Activated CD4-positive, alpha-beta T cell treated with anti-CD3 and anti-CD28 coated beads, Interleukin-2, Interleukin-6, amounts not matched to agents 100 ng/mL and 50 ng/mL, durations not matched to agents 16 hours and 8 hours (primary cell): Measurements from ENCODE around the gene JPH3.
"Not testable (repeated sequence)": the region's sequence is repeated elsewhere in the genome, so short reads cannot be mapped to it uniquely, and the experiment has no call there.

Experiments
- DNase-seq: peaks from one replicate; pipeline ENCODE4 v3.0.0-alpha.2; 2020

Gene JPH3

DNA sequence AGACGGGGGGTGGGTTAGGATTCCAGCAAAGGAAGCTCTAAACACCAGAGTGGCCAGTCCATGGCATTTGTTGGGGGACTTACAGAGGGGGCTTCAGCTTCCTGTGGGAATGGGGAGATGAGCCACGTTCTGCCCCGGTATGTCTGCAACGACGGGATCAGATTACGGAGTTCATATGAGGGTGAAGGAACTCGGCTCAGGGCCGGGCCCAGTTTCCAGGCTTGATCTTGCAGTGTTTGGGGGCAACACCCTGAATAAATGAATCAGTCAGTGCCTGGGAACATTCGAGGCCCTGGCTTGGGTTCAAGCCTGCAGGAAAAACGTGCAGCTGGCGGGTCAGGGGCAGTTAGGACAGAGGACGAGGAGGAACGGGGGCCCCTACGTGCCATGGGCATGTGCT, 54.0 kb downstream of the JPH3 start:
- DNase-seq = no peak

DNA sequence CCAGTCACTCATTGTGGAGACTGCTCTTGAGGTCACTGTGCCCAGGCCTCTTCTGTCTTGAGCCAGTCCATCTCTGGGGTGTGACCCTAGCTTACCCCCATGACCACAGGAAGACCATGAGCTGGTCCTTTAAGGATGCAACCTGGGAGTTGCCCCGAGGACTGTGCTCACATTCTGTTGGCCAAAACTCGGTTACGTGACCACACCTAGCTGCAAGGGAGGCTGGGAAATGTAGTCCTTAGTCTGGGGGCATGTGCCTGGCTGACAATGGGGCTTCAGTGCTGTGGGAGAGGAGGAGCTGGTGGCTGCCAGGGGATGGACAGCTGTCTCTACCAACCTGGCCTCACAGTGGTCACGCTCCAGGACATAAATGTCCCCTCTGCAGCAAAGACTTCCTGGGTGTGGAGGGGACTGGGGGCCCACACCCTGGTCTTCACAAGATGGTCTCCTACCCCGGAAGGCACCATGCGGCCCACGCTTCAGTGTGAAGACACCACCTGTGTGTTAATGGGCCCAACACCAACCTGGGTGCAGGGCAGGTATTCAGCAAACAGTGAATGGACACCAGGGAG, 55.4 kb downstream of the JPH3 start:
- DNase-seq = peak; percentile 64

DNA sequence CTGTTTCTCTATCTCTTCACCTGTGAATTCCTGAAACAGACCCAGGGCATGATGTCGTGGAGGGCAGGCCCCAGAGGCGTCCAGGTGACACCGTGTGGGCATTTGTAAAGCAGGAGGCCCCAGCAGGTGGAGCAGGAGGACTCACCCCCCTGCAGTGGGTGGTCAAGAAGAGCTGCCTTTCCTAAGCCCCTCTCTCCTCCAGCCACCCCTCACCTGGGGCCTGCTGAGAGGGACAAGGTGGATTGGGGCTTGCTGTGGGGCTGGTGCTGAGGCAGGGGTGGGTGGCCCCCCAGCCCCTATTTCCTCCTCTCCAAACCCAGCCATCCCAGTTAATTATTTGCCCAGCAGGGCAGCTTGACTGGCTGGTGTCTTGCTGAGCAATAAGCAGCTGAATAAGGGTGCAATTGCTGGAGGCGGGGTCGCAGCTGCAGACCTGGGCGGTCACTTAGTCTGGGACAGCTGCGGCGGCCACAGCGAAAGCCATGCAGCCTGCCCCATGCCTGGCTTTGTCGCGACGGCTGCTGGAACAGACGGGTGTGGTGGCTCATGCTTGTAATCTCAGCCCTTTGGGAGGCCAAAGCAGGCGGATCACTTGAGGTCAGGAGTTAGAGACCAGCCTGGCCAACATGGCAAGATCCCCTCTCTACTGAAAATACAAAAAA, 56.4 kb downstream of the JPH3 start:
- no peak for DNase-seq

DNA sequence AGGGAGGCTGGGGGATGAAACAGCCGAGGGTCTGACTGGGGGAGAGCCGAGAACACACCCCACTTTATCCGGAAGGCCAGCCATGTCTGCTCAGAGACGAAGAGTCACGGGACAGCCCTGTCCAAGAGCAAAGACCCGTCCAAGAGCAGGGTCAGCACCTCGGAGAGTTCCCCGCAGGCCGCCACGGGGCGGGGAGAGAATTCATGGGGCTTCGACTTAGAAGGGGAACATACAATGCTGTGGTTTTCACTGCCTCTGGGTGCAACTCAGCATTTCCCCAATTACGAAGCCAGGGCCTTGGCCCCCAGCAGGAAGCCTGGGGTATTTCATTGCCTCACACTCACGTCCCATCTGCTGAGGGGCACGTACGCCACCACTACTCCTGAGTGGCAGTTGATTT, 59.3 kb downstream of the JPH3 start:
- peak; percentile 48 for DNase-seq

DNA sequence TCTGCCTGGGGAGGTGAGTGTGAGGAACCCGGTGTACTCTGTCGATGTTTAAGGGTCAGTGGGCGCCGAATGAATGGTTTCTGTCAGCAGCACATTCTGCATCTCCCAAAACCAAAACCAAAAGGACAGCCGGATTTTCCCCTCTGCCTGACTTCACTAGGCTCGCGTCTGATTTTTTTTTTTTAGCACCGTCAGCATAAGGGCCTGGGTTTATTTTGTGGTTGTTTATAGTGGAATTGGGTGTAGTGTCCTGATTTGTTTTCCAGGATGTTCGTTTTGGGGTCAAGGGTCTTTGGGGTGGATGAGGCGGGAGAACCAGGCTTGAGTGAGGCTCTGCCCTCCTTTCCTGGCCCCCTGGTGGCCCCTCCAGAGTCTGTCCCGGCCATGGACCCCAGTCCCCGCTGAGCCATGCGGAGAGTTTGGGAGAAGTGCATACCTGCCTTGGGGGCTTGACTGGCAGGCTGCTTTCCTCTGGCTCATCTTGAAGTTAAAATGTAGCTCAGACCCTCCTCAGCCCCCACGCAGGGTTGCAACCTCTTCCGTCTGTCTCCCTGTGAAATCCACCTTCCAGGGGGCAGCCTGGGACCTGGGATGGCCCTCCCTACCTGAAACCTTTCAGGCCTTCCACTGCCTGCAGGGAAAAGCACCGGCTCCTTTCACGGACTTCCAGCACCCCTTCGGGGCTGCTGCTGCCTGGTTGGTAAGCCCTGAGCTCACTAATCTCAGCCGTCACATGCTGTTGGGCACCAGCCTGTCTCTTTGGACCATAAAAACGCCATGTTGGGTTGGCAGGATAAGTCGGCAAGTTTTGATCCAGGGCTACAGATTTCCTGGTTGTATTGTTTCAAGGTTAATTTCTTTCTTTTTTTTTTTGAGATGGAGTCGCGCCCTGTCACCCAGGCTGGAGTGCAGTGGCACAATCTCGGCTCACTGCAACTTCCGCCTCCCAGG, 60.2 kb downstream of the JPH3 start:
- no peak for DNase-seq

DNA sequence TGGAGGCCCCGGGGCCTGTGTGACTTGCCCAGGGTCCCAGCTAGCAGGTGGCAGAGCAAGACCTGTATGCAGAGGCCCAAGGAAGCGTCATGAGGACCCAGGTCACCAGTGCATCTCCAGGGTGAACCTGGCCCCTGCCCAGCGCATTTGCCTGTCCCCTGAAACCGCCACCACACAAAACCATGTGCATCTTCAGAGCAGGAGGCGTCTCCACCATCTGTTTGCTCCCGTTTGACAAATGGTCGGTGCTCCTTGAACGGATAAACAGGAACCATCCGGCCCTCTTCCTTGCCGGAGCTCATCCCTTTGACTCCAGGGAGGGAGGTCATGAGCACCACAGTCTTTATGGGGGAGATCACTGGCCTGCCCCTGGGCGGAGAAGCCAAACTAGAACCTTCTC, 62.5 kb downstream of the JPH3 start:
- DNase-seq = no peak

DNA sequence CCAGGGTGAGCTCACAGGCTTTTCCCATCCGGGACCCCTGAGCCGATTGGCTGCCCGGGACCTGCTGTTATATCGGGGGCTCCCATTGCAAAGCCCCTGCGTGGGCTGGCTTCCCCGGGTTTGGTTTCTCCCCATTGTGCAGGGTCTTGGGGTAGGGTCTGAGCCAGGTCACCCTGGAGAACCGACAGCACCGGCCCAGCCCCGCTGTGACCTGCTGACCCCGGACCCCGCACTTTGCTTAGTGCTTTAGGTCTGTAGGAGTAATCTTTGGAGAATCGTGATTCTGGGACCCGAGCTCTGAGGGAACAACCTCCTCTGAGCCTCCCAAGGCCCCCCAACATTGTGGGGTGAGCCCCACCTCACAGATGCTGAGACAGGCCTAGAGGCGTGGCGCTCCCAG, 62.9 kb downstream of the JPH3 start:
- DNase-seq = no peak

DNA sequence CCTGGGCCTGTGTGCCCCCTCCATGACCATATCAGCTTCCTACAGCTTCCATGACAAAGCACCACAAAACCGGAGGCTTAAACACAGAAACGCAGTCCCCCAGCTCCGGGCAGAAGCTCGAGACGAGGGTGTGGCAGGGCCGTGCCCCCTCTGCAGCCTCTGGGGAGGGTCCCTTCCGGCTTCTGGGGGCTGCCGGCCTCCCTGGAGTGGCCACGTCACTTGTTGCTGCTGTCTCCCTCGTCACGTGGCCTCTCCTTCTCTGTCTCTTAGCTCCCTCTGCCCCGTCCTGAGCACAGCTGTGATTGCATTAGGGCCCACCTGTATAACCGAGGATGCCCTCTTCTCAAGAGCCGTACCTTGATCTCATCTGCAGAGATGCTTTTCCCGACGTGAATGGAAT, 64.6 kb downstream of the JPH3 start:
- DNase-seq = no peak

DNA sequence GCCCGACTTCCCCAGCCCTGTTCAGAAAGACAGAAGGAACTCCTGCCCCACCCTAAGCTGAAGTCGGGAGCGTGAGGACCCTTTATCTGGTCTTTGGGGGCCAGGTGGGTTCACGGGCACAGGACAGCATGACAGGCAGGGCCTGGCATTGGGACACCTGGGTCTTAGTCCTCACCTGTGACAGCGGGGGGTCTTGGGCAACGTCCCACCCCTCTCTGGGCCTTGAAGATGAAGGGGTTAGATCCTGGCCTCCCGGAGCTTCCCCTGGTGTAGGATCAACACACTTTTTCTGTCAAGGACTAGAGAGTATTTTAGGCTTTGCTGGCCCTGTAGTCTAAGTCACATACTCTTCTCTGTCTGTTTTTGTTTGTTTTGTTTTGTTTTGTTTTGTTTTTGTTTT, 65.1 kb downstream of the JPH3 start:
- no peak for DNase-seq

DNA sequence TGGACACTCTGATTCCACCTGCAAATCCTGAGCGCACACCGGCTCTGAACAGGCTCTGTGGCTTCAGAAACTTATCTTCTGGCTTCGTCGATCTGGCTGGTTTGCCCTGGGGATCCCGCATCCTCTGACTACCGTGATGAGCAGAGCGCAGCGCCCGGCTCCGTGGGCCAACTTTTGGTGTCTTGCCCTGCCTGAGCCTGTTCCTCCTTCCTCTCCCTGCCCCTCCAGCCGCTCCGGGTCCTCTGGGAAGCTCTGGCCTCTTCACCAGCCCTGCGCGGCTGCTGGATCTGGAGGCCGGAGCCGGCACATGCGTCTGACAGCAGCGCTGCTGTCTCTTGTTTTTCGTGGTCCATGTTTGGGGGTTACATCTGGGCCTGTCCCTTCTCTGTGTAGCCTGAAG, 65.6 kb downstream of the JPH3 start:
- no peak for DNase-seq

DNA sequence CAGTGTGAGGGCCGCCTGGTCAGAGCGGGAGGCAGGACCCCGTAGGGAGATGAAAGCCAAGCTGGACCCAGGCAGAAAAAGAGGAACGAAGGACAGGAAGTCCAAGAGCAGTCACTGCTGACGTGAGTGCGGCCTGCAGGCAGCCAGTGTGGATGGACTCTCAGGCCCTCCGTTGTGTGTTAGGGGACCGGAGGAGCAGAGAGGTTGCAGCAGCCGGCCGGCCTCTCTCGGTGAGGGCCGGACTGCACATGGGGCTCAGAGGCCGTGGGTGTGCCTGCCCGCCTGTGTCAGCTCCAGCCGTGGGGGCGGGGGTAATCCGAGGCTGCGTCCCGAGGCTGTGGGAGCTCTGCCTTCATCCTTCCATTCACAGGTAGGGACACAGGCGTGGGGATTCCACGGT, 67.4 kb downstream of the JPH3 start:
- DNase-seq = no peak

DNA sequence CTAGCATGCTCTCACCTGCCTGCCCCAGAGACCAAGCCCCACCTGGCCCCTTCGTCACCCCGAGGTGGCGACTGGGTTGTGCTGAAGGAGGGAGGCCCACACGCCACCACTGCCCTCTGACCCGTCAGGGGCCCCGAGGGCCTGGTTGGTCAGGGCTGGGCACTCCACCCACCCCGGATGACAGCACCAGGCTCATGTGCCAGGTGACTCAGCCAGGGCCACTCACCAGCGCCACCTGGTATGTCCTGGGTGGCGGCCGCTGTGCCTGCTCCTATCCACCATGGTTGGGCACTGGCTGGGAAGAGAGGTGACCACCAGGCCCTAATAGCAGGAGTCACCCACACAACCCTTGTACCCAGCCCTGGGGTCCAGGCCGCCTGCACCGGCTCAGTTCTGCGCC, 68.9 kb downstream of the JPH3 start:
- no peak for DNase-seq

DNA sequence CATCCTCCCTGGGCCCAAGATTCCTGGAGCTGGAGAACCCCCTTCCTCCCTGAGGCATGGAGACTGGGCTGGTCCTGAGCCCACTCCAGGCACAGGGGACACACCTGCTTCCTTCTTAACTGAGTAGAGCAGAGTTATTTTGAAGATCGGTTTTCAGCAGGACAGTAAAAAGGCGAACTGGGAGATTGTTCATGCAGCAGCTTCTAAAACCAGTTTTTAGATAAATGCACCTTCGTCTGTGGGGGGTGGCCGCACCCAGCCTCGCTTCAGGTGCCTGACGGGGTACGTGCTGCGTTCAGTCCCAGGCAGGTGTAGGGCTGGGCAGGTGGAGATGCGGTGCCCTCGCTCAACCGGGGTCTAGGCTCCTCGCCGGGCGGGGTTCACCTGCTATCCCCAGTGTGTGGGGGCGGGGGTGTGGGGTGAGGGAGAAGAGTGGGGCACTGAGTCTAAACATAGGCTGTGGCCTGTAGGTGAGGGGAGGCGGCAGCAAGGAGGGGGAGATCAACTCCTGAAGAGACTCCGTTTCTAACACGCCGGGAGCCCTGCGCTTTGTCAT, 69.5 kb downstream of the JPH3 start:
- no peak for DNase-seq

DNA sequence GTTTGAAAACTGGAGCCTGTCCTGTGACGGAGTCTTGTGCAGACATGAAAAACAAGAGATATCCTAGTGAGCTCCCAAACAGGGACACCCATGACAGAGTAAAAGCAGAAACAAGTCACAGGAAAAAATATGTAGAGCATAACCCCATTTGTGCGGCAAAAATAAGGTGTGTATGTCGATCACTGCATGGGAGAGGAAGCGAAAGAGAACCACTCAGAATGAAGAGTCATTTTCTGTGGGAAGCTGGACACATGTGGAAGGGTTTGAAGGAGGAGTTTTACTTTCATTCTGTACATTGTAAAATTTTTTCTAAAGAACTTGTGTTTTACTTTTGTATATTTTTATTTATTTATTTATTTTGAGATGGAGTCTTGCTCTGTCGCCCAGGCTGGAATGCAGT, 72.1 kb downstream of the JPH3 start:
- no peak for DNase-seq

DNA sequence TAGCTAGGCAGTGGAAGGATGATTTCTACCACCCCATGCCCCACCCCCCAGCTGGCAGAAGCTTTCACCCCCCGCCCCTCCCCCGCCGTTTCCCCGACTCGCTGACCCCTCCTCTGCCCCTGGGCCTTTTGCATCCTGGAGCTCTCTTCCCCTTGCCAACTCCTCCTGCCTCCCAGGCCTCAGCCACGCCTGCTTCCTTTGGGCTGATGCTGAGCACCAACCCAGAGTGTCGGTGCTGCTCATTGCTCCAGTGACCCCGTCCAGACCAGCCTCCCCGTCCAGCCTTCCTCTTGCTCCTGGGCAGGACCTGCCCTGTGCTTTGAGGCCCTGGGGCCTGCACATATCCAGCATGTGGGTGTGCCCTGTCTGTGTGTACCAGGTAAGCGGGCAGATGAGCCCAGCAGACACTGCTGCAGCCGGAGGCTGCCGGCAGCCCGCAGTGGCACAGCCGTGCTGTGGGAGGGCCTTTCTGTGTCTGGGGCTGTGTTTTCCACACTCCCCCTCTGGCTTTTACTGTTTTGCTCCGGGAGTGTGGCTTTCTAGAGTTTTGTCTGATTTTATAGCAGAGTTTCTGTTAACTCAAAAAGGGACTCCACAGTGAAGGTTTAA, 72.9 kb downstream of the JPH3 start:
- DNase-seq = no peak

DNA sequence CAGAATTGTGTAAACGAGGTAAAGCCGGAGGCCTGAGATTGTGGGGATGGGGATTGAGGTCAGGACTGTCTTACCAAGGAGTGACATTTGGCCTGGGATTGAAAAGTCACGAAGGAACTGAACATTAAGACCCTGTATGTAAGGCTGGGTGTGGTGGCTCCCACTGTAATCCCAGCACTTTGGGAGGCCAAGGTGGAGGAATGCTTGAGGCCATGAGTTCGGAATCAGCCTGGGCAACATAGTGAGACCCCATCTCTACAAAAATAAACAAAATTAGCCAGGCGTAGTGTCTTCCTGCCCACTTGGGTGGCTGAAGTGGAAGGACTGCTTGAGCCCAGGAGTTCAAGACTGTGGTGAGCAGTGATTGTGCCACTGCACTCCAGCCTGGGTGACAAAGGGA, 75.5 kb downstream of the JPH3 start:
- no peak for DNase-seq

DNA sequence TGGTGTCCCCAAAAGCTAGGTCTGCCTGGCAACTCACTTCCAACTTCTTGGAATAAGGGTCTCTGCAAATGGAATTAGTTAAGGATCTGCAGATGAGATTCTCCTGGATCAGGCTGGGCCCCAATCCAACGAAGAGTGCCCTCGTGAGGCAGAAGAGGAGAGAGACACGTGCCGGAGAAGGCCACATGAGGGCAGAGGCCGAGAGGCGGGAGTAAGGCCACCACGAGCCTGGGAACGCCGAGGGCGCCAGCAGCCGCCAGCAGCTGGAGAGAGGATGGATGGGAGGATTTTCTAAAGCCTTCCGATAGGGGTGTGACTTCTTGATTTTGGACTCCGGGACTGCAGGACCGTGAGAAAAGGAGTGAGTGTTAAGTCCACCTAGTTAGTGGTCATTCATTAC, 76.3 kb downstream of the JPH3 start:
- DNase-seq = no peak

DNA sequence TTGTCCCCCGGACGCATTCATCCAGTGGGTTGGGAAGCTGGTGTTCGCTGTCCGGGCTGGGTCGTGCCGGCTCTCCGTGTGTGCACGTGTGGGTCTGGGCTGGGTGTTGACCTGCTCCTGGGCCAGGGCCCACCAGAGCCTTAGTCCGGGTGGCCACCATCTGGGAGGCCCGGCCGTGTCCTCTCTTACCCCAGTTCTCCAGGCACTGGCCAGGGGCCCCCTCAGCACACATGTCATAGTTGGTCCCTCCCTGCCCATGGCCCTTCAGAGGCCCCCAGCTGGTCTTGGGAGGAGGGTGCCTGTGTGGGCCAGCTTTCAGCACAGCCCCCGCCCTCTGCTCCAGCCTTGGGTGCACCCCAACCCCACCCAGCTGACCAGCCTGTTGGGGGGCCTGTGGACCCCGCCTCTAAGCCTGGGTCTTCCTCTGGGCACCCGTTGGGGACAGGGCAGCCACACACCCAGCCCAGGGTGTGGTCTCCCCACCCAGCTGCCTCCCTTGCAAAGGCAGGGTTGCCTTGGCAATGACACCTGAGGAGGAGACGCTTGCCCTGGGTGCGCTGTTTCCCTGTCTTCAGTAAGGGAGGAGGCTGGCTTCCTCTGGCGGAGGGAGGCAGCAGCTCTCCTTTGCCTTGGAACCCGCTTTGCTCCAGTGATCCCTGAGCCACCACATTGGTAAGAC, 77.4 kb downstream of the JPH3 start:
- no peak for DNase-seq

DNA sequence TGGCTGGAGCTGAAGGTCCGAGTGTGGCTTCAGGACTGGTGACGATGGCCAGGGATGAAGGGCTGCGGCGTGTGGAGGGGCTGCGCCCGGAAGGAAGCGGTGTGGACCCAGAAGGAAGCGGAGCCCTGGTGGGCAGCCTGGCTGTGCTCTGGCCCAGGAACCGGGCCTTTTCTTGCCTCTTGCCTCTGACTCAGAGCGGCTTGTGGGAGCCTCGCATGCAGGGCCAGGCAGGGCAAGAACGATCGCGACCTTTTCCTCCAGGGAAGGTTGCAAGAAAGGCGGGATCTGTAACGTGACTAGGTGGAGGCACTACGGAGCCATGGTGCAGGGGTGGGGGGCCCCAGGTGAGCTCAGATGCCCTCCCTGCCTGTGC, 78.0 kb downstream of the JPH3 start:
- no peak for DNase-seq

DNA sequence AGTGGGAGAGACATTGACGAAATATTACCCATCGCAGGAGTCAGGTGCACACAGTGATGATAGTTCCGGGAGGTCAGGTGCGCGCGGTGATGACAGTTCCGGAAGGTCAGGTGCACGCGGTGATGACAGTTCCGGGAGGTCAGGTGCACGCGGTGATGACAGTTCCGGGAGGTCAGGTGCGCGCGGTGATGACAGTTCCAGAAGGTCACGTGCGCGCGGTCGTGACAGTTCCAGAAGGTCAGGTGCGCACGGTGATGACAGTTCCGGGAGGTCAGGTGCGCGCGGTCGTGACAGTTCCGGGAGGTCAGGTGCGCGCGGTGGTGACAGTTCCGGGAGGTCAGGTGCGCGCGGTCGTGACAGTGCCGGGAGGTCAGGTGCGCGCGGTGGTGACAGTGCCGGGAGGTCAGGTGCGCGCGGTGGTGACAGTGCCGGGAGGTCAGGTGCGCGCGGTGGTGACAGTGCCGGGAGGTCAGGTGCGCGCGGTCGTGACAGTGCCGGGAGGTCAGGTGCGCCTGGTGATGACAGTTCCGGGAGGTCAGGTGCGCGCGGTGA, 78.8 kb downstream of the JPH3 start:
- DNase-seq = not testable (repeated sequence)

DNA sequence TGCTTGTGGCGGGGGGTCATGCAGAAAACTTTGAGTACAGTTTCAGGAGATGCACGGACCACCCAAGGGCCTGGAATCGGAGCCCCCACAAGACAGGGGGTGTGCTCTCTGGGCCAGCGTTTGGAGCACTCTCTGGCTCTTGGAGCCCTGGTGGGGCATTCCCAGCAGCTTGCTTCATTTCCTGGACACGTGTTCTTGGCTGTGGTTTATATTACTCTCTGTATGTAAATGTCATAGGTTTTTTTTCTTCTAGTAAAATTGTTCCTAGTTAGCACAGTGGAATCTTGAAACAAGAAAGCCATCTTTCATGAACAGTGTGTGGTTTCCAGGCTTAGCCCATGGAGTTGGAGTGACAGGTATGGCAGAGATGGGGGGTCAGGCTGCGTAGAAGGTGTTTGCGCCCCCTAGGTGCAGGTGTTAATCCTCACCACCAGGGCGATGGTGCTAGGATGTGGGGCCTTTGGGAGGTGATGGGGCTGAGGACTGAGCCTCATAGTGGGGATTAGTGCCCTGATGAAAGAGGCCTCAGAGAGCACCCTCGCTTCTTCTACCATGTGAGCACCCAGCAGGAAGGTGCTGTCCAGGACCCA, 79.8 kb downstream of the JPH3 start:
- DNase-seq = peak; percentile 24

DNA sequence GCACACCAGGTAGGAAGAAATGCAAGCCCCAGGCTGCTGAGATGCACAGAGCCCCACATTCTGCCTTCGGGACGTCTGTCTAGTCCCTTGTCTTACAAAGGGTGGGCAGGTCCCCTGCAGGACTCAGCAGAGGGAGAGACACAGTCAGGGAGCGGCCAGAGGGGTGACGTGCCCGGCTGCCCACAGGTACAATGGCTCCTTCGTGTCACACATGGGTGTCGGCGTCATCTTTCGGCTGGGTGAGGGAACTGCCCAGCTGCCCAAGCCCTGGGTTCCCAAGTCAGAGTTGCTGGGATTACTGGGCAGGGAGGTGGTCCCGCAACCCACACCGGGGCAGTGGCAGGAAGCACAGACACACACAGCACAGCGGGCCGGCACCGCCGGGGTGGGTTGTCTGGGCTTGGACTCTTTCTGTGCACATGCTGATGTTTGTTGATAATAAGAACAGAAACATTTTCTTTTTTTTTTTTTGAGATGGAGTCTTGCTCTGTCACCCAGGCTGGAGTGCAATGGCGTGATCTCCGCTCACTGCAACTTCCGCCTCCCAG, 80.6 kb downstream of the JPH3 start:
- no peak for DNase-seq
